H1 (cell line): ENCODE data around the gene LOXL4.

ENCODE experiments used
- EZH2 ChIP-seq: fragments of 200-600 bp; sonication (generic); IDR thresholded peaks from 2 replicates; pipeline ENCODE4 v1.7.1; 2012; ENCODE audit warnings: low read depth, mild to moderate bottlenecking, moderate library complexity, low read length, inconsistent platforms; ENCODE audit not compliant: severe bottlenecking
- KDM5A ChIP-seq: fragments of 200-600 bp; IDR thresholded peaks from 2 replicates; pipeline ENCODE4 v1.7.1; 2012; ENCODE audit warnings: mild to moderate bottlenecking, low read length, inconsistent platforms, mixed read lengths
- POLR2AphosphoS5 ChIP-seq: IDR thresholded peaks from 2 replicates; pipeline ENCODE4 v1.6.1; 2011; ENCODE audit warnings: low read depth, low read length
- RXRA ChIP-seq: IDR thresholded peaks from 2 replicates; pipeline ENCODE4 v1.6.1; 2011; ENCODE audit warnings: low read depth, mild to moderate bottlenecking, low read length, moderate library complexity; ENCODE audit not compliant: insufficient read depth
- TAF1 ChIP-seq: IDR thresholded peaks from 2 replicates; pipeline ENCODE4 v1.6.1; 2011; ENCODE audit warnings: mild to moderate bottlenecking, low read depth, low read length
- TEAD4 ChIP-seq: IDR thresholded peaks from 2 replicates; pipeline ENCODE4 v1.6.1; 2012; ENCODE audit warnings: low read depth, low read length, inconsistent platforms, mixed read lengths
- TF ChIP-seq, protein P1 (sequence below), 3 experiments: IDR thresholded peaks; 1 replicate in 2 of 3; 2 replicates in 1 of 3; pipeline versions ENCODE4 v1.5.1 to v1.6.1; 2011; ENCODE audit warnings: low read length in 3 of 3, mild to moderate bottlenecking in 3 of 3, inconsistent platforms in 2 of 3, low read depth in 1 of 3, moderate library complexity in 1 of 3; ENCODE audit not compliant: insufficient read depth in 1 of 3; ENCODE audit errors: control extremely low read depth in 1 of 3
- TF ChIP-seq, protein P2 (sequence below): IDR thresholded peaks from 2 replicates; pipeline ENCODE4 v1.6.1; 2012; ENCODE audit warnings: inconsistent platforms

DNA sequence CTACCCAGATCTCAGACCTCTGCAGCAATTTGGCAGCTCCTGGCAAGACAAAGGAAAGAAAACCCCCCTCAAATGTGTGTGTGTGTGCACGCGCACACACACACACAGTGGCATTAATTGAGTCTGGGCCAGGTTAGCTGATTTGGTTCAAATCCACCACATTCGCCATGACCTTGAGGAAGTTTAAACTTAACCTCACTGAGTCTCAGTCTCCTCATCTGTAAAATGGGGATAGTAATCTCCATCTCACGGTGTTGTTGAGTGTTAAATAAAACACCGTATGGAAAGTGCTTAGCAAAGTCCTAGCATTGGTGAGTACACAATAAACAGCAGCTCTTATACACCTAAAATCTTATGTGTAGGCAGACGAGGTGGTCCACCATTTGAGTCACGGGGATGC, 4.9 kb downstream of the LOXL4 start:
- TF ChIP-seq RXRA (no peak), EZH2 (no peak), KDM5A (no peak), POLR2AphosphoS5 (no peak), TEAD4 (no peak), TAF1 (no peak)
- TF ChIP-seq, protein P1, sequence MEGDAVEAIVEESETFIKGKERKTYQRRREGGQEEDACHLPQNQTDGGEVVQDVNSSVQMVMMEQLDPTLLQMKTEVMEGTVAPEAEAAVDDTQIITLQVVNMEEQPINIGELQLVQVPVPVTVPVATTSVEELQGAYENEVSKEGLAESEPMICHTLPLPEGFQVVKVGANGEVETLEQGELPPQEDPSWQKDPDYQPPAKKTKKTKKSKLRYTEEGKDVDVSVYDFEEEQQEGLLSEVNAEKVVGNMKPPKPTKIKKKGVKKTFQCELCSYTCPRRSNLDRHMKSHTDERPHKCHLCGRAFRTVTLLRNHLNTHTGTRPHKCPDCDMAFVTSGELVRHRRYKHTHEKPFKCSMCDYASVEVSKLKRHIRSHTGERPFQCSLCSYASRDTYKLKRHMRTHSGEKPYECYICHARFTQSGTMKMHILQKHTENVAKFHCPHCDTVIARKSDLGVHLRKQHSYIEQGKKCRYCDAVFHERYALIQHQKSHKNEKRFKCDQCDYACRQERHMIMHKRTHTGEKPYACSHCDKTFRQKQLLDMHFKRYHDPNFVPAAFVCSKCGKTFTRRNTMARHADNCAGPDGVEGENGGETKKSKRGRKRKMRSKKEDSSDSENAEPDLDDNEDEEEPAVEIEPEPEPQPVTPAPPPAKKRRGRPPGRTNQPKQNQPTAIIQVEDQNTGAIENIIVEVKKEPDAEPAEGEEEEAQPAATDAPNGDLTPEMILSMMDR (IDR thresholded peaks at IDR 0.05; ENCODE audit: control extremely low read depth in 1 of 3, insufficient read depth in 1 of 3, low read depth in 1 of 3, low read length in 3 of 3), result no peak
- TF ChIP-seq, protein P2, sequence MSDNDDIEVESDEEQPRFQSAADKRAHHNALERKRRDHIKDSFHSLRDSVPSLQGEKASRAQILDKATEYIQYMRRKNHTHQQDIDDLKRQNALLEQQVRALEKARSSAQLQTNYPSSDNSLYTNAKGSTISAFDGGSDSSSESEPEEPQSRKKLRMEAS, result no peak
